RPMI7951 (cell line): Measurements from ENCODE around the gene SPDYE2. TPM values are rescaled to one million over a fixed set of nuclear protein-coding genes. Genes with fewer than 3 reads are reported as not detected.
"Not testable (repeated sequence)": the region's sequence is repeated elsewhere in the genome, so short reads cannot be mapped to it uniquely, and the experiment has no call there.

ENCODE experiments used
- DNase-seq: peaks from one replicate; pipeline ENCODE4 v3.0.0-alpha.2; 2012; ENCODE audit warnings: low read depth
- total RNA-seq: library from RNA; depleted of rRNA; stranded (reverse); fragments of >200 nt; shearing (Covaris generic); gene quantifications from 2 replicates; pipeline ENCODE4 v1.2.3, GENCODE V29; 2014; rRNA removed

SPDYE2 gene
- total RNA-seq, 1 experiment from 2014 or later, result not detected

GRCh38 chr7:102604431-102605145 is 53.6 kb downstream of the SPDYE2 start:
- DNase-seq, result not testable (repeated sequence)

GRCh38 chr7:102606848-102607247 is 55.8 kb downstream of the SPDYE2 start:
- DNase-seq, result not testable (repeated sequence)

- DNase-seq, result not testable (repeated sequence)
Observed at GRCh38 chr7:102609734-102610133, 58.7 kb downstream of the SPDYE2 start.

- not testable (repeated sequence) for DNase-seq
Observed at GRCh38 chr7:102610441-102610840, 59.4 kb downstream of the SPDYE2 start.

- DNase-seq, result not testable (repeated sequence)
Observed at GRCh38 chr7:102611013-102611674, 60.1 kb downstream of the SPDYE2 start.

GRCh38 chr7:102611675-102612325 is 60.8 kb downstream of the SPDYE2 start:
- not testable (repeated sequence) for DNase-seq

Other genes with a start within 250 kb of the SPDYE2 start
- gene SPDYE6, start 194.8 kb upstream of the SPDYE2 start, total RNA-seq, result 0.24 TPM in 1 of 2 replicates, not detected in the other
- gene PRKRIP1, start 154.9 kb upstream of the SPDYE2 start, total RNA-seq, result 13.3 and 13.4 TPM in 2 replicates
- 22.9 and 30.6 TPM in 2 replicates for gene ORAI2, start 117.7 kb upstream of the SPDYE2 start, total RNA-seq
- 16.2 and 23.3 TPM in 2 replicates for gene ALKBH4, start 86.4 kb upstream of the SPDYE2 start, total RNA-seq
- gene LRWD1, start 86.2 kb upstream of the SPDYE2 start, total RNA-seq, result 23.6 and 33.5 TPM in 2 replicates
- 78.0 and 95.6 TPM in 2 replicates for gene POLR2J, start 72.3 kb upstream of the SPDYE2 start, total RNA-seq
- 0.36 and 1.4 TPM in 2 replicates for gene RASA4B, start 33.4 kb upstream of the SPDYE2 start, total RNA-seq
- not detected in 2 replicates for gene UPK3BL2, start 7.5 kb upstream of the SPDYE2 start, total RNA-seq
- gene POLR2J3, start 21.4 kb downstream of the SPDYE2 start, total RNA-seq, result 11.8 and 12.6 TPM in 2 replicates
- gene RASA4, start 65.5 kb downstream of the SPDYE2 start, total RNA-seq, result 2.5 and 6.9 TPM in 2 replicates
- 6.4 and 7.9 TPM in 2 replicates for gene UPK3BL1, start 91.6 kb downstream of the SPDYE2 start, total RNA-seq
- gene SPDYE2B, start 99.1 kb downstream of the SPDYE2 start, total RNA-seq, result not detected in 2 replicates
- 1.1 TPM in 2 replicates for gene POLR2J2, start 120.4 kb downstream of the SPDYE2 start, total RNA-seq
- 5.2 and 9.8 TPM in 2 replicates for gene FAM185A, start 197.8 kb downstream of the SPDYE2 start, total RNA-seq